ENCODE results near the gene ASMTL. TPM values are rescaled to one million over a fixed set of nuclear protein-coding genes. Genes with fewer than 3 reads are reported as not detected.
A peak's percentile ranks its signal among the peaks of the same experiment; 100 is the strongest.

Gene ASMTL
- total RNA-seq, 1 donor from 2014 or later: 24.5 TPM

DNA sequence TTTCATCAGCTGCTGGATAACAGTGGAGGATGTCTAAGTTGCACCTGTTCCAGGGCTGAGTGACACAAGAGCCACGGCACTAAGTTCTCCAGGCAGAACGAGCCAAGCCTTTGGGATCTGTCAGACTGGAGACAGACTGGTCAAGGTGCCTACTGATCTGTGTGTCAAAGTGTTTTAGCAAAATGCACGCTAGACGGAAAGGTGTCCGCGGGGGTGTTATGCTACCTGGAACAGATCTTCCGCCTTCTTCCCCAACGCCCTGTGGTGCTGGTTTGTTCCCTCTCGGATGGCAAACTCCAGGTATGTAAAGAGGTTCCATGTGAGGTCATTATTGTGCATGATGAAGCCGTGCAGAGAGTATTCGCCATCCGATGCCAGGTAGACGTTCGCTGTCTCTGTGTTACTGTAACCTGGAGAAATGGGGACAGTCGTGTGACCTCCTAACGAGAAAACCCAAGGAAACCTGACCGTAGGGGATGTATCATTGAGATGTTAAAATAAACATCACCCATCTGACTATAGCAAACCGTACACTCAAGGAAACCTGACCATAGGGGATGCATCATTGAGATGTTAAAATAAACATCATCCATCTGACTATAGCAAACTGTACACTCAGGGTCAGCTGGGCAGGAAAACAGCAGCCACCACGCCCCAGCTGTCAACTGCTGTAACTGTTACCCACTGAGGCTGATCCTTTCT lies 31.1 kb downstream of the ASMTL start:
- H3K36me3 Mint-ChIP-seq (ENCODE audit: insufficient read depth): peaks cover 37% of the 10 kb centered on the region
- H3K4me1 Mint-ChIP-seq (ENCODE audit: low read depth): peaks cover 11% of the 10 kb centered on the region
- H3K27me3 Mint-ChIP-seq: no peaks in the 10 kb centered on the region
- H3K27ac Mint-ChIP-seq: peak overlapping the region; percentile 15
- no peak overlapping the region for H3K4me3 Mint-ChIP-seq (ENCODE audit: low read depth)
- no peak for TF ChIP-seq CTCF (IDR thresholded peaks at IDR 0.05; ENCODE audit: unreplicated experiment)
- DNase-seq (ENCODE audit: low spot score, unreplicated experiment): no peak
- peaks cover 13% of the 10 kb centered on the region for H3K9me3 Mint-ChIP-seq (ENCODE audit: low read depth)

DNA sequence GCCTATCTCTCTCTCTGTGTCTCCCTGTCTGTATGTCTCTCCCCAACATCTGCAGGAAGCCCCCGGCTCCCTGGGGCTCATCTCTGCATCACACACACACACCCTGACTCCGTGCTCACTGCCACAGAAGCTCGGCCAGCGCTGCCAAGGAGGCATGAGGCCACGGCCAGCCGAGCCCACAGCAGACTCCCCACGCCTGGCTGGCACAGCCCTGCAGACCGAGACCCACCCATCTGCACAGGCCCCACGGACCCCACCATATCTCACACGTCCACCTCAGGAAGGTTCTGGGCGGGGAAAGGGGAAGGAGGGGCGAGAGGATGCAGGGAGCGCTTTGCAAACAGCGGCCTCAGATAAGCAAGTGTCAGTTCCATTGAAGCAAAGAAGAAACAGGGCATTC lies 32.3 kb downstream of the ASMTL start:
- no peak for DNase-seq (ENCODE audit: low spot score, unreplicated experiment)
- Mint-ChIP-seq H3K36me3 (ENCODE audit: insufficient read depth) (peaks cover 31% of the 10 kb centered on the region), H3K27me3 (no peaks in the 10 kb centered on the region), H3K27ac (peak overlapping the region; percentile 24), H3K4me3 (ENCODE audit: low read depth) (no peak overlapping the region), H3K9me3 (ENCODE audit: low read depth) (peaks cover 13% of the 10 kb centered on the region), H3K4me1 (ENCODE audit: low read depth) (peaks cover 11% of the 10 kb centered on the region)
- TF ChIP-seq CTCF (IDR thresholded peaks at IDR 0.05; ENCODE audit: unreplicated experiment): no peak

- no peaks in the 10 kb centered on the region for H3K27me3 Mint-ChIP-seq
- H3K27ac Mint-ChIP-seq: peak overlapping the region; percentile 24
- peaks cover 11% of the 10 kb centered on the region for H3K4me1 Mint-ChIP-seq (ENCODE audit: low read depth)
- TF ChIP-seq CTCF (IDR thresholded peaks at IDR 0.05; ENCODE audit: unreplicated experiment): no peak
- peaks cover 9% of the 10 kb centered on the region for H3K9me3 Mint-ChIP-seq (ENCODE audit: low read depth)
- peaks cover 27% of the 10 kb centered on the region for H3K36me3 Mint-ChIP-seq (ENCODE audit: insufficient read depth)
- no peak for DNase-seq (ENCODE audit: low spot score, unreplicated experiment)
- H3K4me3 Mint-ChIP-seq (ENCODE audit: low read depth): no peak overlapping the region
Observed at GRCh38 chrX:1419545-1420355, 33.0 kb downstream of the ASMTL start.

- H3K4me1 Mint-ChIP-seq (ENCODE audit: low read depth): peaks cover 11% of the 10 kb centered on the region
- no peak overlapping the region for H3K27ac Mint-ChIP-seq
- no peaks in the 10 kb centered on the region for H3K27me3 Mint-ChIP-seq
- H3K4me3 Mint-ChIP-seq (ENCODE audit: low read depth): no peak overlapping the region
- no peak for DNase-seq (ENCODE audit: low spot score, unreplicated experiment)
- peaks cover 30% of the 10 kb centered on the region for H3K36me3 Mint-ChIP-seq (ENCODE audit: insufficient read depth)
- H3K9me3 Mint-ChIP-seq (ENCODE audit: low read depth): peaks cover 6% of the 10 kb centered on the region
- no peak for TF ChIP-seq CTCF (IDR thresholded peaks at IDR 0.05; ENCODE audit: unreplicated experiment)
Observed at GRCh38 chrX:1418901-1419544, 33.7 kb downstream of the ASMTL start.
